Brain microvascular endothelial cell (primary cell): ENCODE measurements around the gene NKX3-2.

Experiments
- DNase-seq: peaks from one replicate; pipeline ENCODE4 v3.0.0-alpha.2; 2020
- H3K27ac ChIP-seq: fragments of 250-450 bp; sonication (Bioruptor Pico); 2 replicates; pipeline ENCODE4 v1.5.1; 2020; ENCODE audit warnings: mild to moderate bottlenecking, moderate library complexity
- H3K27me3 ChIP-seq: fragments of 250-450 bp; sonication (Bioruptor Pico); replicated peaks from 2 replicates; pipeline ENCODE4 v1.5.1; 2020; ENCODE audit warnings: mild to moderate bottlenecking
- H3K36me3 ChIP-seq: fragments of 250-450 bp; sonication (Bioruptor Pico); replicated peaks from 2 replicates; pipeline ENCODE4 v1.5.1; 2020; ENCODE audit warnings: mild to moderate bottlenecking
- H3K4me3 ChIP-seq: 2 replicates; pipeline ENCODE4 v1.5.1; 2011; ENCODE audit warnings: low read depth, mild to moderate bottlenecking, control low read depth, low read length, moderate library complexity
- in situ Hi-C: cut with HindIII; loops from 2 replicates; pipeline ENCODE4 v1.10.0; 2017; ENCODE audit warnings: low sequenced_read_pairs, low pct_ligation_motif_present
- TF ChIP-seq, protein P1 (sequence below): IDR thresholded peaks from 2 replicates; pipeline ENCODE4 v1.5.1; 2011; ENCODE audit warnings: low read depth, mild to moderate bottlenecking, moderate library complexity, low read length, control low read depth, inconsistent platforms; ENCODE audit errors: missing control alignments

The NKX3-2 gene

GRCh38 chr4:13547485-13548041 is 3.3 kb upstream of the NKX3-2 start:
- TF ChIP-seq, protein P1, sequence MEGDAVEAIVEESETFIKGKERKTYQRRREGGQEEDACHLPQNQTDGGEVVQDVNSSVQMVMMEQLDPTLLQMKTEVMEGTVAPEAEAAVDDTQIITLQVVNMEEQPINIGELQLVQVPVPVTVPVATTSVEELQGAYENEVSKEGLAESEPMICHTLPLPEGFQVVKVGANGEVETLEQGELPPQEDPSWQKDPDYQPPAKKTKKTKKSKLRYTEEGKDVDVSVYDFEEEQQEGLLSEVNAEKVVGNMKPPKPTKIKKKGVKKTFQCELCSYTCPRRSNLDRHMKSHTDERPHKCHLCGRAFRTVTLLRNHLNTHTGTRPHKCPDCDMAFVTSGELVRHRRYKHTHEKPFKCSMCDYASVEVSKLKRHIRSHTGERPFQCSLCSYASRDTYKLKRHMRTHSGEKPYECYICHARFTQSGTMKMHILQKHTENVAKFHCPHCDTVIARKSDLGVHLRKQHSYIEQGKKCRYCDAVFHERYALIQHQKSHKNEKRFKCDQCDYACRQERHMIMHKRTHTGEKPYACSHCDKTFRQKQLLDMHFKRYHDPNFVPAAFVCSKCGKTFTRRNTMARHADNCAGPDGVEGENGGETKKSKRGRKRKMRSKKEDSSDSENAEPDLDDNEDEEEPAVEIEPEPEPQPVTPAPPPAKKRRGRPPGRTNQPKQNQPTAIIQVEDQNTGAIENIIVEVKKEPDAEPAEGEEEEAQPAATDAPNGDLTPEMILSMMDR: no peak
- Histone ChIP-seq H3K27ac (no peak overlapping the region), H3K27me3 (peaks cover 58% of the 10 kb centered on the region), H3K36me3 (no peaks in the 10 kb centered on the region), H3K4me3 (peak overlapping the region; percentile 36)
- no peak for DNase-seq
- in situ Hi-C loops: no loop called here

- TF ChIP-seq, protein P1: no peak
- no peak overlapping the region for H3K27ac ChIP-seq
- no peaks in the 10 kb centered on the region for H3K36me3 ChIP-seq
- H3K4me3 ChIP-seq: peak overlapping the region; percentile 17
- DNase-seq: no peak
- in situ Hi-C loops: no loop called here
- peaks cover 63% of the 10 kb centered on the region for H3K27me3 ChIP-seq
Observed at GRCh38 chr4:13546941-13547484, 2.7 kb upstream of the NKX3-2 start.

DNA sequence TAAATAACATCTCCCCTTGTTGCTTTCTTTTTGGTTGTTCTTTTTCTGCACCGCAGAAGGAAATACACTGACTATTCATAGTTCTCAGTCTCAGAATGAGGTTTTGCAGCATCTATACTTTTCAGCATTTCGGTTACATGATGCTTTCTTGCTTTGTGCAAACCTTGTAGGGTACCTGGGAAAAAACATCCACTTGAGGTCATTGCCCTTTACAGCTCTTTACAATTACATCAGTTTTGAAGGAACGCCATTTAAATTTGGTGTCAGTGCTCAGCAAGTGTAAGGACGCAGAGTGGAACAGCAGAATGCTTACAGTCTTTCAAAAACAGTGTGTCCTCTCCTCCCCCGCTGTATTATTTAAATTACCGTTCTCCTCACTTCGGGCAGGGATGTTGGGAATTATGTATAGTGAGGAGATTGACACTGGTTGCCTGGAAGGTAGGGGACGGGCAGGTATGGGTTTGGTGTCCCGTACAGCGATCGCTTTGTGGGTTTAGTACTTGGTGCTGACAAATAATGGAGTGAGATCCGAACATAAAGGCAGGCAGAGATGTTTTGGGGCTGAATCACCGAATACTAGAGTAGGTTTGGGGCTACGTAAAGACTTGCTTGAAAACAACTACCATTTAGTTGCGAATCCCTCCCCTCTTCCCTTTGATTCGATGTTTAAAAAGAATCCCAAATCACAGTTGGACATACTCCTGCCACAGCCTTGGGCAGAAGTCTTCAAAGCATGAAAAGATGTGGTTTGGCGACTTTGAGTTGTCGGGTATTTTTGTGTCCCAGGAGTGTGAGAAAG is 2.0 kb upstream of the NKX3-2 start:
- DNase-seq: no peak
- no peak overlapping the region for H3K4me3 ChIP-seq
- in situ Hi-C loops: no loop called here
- TF ChIP-seq, protein P1: no peak
- no peaks in the 10 kb centered on the region for H3K36me3 ChIP-seq
- H3K27ac ChIP-seq: no peak overlapping the region
- H3K27me3 ChIP-seq: peaks cover 70% of the 10 kb centered on the region

DNA sequence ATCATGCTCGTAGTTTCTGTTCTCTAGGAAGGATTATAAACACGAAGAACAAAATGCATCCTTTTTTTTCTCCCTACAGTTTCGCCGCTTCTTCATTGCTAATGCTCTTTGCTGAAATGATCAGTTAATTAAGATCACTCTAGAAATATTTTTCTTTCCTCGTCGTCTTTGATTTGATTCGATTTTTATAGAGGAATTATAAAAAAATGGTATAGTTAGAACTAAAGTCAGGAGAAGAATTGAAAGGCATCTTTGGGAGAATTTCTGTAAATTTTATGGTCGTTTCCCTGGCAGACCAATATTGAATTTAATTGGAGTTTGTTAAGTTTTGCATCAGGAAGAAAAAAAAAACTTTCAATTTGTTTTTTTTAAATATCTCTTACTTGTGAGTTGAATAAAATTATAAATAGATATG is 1.1 kb upstream of the NKX3-2 start:
- H3K36me3 ChIP-seq: no peaks in the 10 kb centered on the region
- peak overlapping the region; percentile 56 for H3K4me3 ChIP-seq
- in situ Hi-C loops: no loop called here
- H3K27ac ChIP-seq: no peak overlapping the region
- TF ChIP-seq, protein P1: no peak
- no peak for DNase-seq
- peaks cover 78% of the 10 kb centered on the region for H3K27me3 ChIP-seq

DNA sequence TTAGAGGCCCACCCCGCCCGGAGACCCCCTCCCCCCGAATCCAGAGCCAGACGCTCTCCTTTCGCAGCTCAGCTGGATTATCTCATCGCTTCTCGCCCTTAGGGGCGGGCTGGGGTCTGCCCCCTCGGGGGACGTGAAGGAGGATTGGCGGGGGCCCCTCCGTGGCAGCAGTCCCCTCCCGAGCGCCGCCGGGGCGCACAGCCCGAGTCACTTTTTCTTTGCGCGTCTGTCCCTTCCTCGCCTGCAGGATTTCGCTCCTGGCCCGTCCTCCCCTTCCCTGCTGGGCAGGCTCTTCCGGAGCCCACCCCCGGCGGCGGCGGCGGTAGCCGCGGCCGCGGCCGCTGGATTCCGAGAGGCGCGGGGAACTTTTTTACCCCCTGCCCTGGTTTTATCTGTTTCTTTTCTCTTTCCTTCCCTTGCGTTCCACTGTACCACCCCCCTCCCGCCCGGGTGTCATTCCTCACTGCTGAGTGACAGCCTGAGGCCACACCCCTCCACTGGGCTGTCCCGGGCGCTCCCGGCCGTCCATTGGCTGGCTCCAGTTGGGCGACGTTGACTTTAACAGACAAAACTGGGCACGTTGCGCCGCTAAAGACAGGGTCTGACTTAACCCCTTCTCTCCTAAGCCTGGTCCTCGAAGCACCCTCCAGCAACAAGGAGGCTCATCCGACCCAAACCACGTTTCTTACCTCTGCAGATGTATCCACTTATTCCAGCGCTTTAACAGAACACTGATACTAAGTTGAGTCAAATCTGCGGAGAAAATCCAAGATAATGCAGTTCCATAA is 492 bp upstream of the NKX3-2 start:
- Histone ChIP-seq H3K4me3 (peak overlapping the region; percentile 56), H3K27ac (no peak overlapping the region), H3K36me3 (no peaks in the 10 kb centered on the region), H3K27me3 (peaks cover 81% of the 10 kb centered on the region)
- in situ Hi-C loops: no loop called here
- peak; percentile 63 for DNase-seq
- TF ChIP-seq, protein P1: no peak
